Thymus (tissue), 11 donors: ENCODE measurements around the gene GNGT2. TPM values are rescaled to one million over a fixed set of nuclear protein-coding genes. Genes with fewer than 3 reads are reported as not detected.

Source experiments
- DNase-seq, 9 donors: peaks; one replicate each; pipeline ENCODE4 v3.0.0-alpha.2; 2013; ENCODE audit warnings: low spot score in 9 of 9, low read depth in 6 of 9, missing footprints in 1 of 9
- H3K27ac ChIP-seq, 2 donors: one replicate each; pipeline ENCODE4 v1.5.1; 2013; ENCODE audit warnings: control low read depth in 1 of 2, low read depth in 1 of 2, low read length in 1 of 2, mild to moderate bottlenecking in 1 of 2, moderate library complexity in 1 of 2
- H3K27me3 ChIP-seq, 2 donors: one replicate each; pipeline ENCODE4 v1.5.1; 2013; ENCODE audit warnings: low read length in 1 of 2; ENCODE audit not compliant: control insufficient read depth in 2 of 2, insufficient read depth in 1 of 2
- H3K36me3 ChIP-seq, 2 donors: one replicate each; pipeline ENCODE4 v1.5.1; 2013; ENCODE audit warnings: low read length in 1 of 2, mild to moderate bottlenecking in 1 of 2, moderate library complexity in 1 of 2; ENCODE audit not compliant: control insufficient read depth in 2 of 2, insufficient read depth in 2 of 2
- H3K4me1 ChIP-seq, 2 donors: one replicate each; pipeline ENCODE4 v1.5.1; 2013; ENCODE audit warnings: low read length in 2 of 2; ENCODE audit not compliant: control insufficient read depth in 2 of 2, insufficient read depth in 2 of 2
- H3K4me3 ChIP-seq, 2 donors: one replicate each; pipeline ENCODE4 v1.5.1; 2013; ENCODE audit warnings: low read length in 2 of 2, control low read depth in 1 of 2, mild to moderate bottlenecking in 1 of 2
- H3K9me3 ChIP-seq, 2 donors: one replicate each; pipeline ENCODE4 v1.5.1; 2013; ENCODE audit warnings: low read length in 1 of 2, mild to moderate bottlenecking in 1 of 2; ENCODE audit not compliant: control insufficient read depth in 2 of 2, insufficient read depth in 1 of 2
- WGBS: extraction: QIAGEN DNeasy Blood & Tissue Kit; methylation state at CpG from one replicate; pipeline ENCODE4 v1.1.7; 2013; 5-methylcytosine and 5-hydroxymethylcytosine counted together
- polyA plus RNA-seq: library from polyadenylated mRNA; stranded (reverse); fragments of 200-250 nt; gene quantifications from one replicate; pipeline ENCODE4 v1.2.3, GENCODE V29; 2013
- total RNA-seq: library from RNA; stranded (reverse); fragments of 120-200 nt; gene quantifications from one replicate; pipeline ENCODE4 v1.2.4, GENCODE V29; 2013
- donor health status: healthy.

Gene GNGT2
- total and polyA plus RNA-seq, 2 donors: 6.9 to 10.8 TPM

DNA sequence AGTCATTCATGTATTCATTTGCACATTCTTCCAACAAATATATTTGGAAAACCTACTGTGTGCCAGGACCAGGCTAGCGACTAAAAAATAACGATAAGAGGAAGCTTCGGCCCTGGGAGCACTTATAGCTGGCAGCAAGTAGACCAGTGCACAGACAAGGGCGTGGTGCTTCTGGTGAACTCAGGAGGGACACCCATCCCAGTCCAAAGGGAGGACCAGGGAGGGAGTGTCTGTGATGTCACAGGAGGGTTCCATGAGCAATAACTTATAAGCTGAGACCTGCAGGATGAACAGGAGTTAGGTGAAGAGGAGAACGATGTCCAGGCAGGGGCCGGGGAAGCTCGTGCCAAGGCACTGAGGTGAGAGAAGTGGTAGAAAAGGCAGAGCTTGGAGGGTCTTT lies 37.6 kb upstream of the GNGT2 start:
- no peak for DNase-seq
- no peaks in the 10 kb centered on the region for H3K9me3 ChIP-seq
- no peak overlapping the region for H3K27ac ChIP-seq
- H3K27me3 ChIP-seq: peaks cover 0 to 14% of the 10 kb centered on the region in 2 donors
- no peak overlapping the region for H3K4me3 ChIP-seq
- WGBS: 96% methylated on average over 7 of the region's 7 CpGs
- H3K36me3 ChIP-seq: no peaks in the 10 kb centered on the region
- no peaks in the 10 kb centered on the region for H3K4me1 ChIP-seq

DNA sequence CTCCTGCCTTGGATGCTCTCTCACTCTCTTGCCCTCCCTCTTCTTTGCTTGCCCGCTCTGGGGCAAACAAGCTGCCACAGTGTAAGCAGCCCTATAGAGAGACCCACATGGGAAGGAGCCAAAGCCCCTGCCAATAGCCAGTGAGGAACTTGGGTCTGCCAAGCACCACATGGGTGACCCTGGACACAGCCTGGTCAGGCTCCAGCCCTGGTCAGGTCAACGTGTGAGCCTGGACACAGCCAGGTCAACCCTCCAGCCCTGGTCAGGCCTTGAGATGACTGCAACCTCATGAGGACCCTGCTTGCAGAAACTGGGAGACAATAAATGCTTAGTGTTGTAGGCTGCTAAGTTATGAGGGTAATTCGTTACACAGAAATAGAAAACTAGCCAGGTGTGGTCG lies 34.5 kb upstream of the GNGT2 start:
- WGBS: 97% methylated on average over 4 of the region's 4 CpGs

DNA sequence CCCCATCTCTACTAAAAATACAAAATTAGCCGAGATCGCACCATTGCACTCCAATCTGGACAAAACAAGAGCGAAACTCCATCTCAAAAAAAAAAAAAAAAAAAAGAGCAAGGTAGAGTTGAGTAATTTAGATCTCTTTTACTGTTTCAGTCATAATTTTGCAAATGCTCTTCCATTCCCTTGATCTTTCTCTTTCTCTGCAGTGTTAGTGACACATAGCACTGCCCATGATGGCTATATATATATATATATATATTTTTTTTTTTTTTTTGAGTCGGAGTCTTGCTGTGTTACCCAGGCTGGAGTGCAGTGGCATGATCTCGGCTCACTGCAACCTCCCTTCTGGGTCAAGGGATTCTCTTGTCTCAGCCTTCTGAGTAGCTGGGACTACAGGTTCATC lies 32.4 kb upstream of the GNGT2 start:
- Histone ChIP-seq H3K9me3 (no peaks in the 10 kb centered on the region), H3K27ac (no peak overlapping the region), H3K36me3 (no peaks in the 10 kb centered on the region), H3K27me3 (peaks cover 0 to 6% of the 10 kb centered on the region in 2 donors), H3K4me3 (no peak overlapping the region), H3K4me1 (no peaks in the 10 kb centered on the region)
- WGBS: 93% methylated on average over 5 of the region's 5 CpGs
- no peak for DNase-seq

More for the DNA sequence above, 34.5 kb upstream of the GNGT2 start:
- no peak for DNase-seq
- no peaks in the 10 kb centered on the region for H3K36me3 ChIP-seq
- no peak overlapping the region for H3K27ac ChIP-seq
- no peaks in the 10 kb centered on the region for H3K9me3 ChIP-seq
- peaks cover 0 to 14% of the 10 kb centered on the region in 2 donors for H3K27me3 ChIP-seq
- no peaks in the 10 kb centered on the region for H3K4me1 ChIP-seq
- H3K4me3 ChIP-seq: no peak overlapping the region

DNA sequence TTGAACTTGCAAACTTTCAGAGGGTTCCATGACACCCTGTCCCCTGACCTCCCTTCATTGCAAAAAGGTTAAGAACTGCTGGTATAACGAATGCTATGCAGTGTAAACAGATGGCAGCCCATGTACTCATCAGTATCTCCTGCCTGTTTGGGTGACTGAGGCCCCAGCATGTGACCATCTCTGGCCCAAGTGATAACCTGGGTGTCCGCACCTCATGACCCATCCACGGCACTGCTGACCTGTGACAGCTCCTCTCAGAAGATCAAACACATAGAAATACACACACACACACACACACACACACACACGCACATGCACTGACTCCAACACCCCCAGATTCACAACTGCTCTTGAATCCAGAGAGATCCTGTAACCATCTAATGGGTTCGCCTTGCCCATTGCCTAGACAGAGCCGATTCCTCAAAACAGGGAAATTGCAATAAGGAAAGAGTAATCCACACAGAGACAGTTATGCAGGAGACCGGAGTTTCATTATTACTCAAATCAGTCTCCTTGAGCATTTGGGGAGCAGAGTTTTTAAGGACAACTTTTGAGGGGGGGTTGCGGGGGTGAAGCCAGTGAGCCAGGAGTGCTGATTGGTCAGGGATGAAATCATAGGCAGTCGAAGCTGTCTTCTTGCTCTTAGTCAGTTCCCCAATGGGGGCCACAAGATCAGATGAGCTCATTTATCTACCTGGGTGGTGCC lies 31.5 kb upstream of the GNGT2 start:
- no peak for DNase-seq
- Histone ChIP-seq H3K27me3 (peaks cover 0 to 9% of the 10 kb centered on the region in 2 donors), H3K4me3 (no peak overlapping the region), H3K4me1 (no peaks in the 10 kb centered on the region), H3K9me3 (no peaks in the 10 kb centered on the region), H3K36me3 (no peaks in the 10 kb centered on the region), H3K27ac (no peak overlapping the region)
- WGBS: 94% methylated on average over 9 of the region's 9 CpGs

DNA sequence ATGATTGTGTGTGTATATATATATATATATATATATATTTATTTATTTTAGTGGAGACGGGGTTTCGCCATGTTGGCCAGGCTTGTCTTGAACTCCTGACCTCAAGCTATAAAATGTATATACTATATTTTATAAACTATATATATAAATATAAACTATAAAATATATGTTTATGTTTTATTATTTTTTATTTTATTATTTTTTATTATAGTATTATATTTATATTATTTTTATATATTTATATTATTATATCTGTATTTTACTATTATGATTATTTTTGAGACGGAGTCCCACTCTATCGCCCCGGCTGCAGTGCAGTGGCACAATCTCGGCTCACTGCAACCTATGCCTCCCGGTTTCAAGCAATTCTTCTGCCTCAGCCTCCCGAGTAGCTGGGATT lies 30.7 kb upstream of the GNGT2 start:
- Histone ChIP-seq H3K4me3 (no peak overlapping the region), H3K4me1 (no peaks in the 10 kb centered on the region), H3K36me3 (no peaks in the 10 kb centered on the region), H3K27ac (no peak overlapping the region), H3K9me3 (no peaks in the 10 kb centered on the region), H3K27me3 (peaks cover 0 to 10% of the 10 kb centered on the region in 2 donors)
- DNase-seq: no peak
- 97% methylated on average over 8 of the region's 8 CpGs for WGBS

DNA sequence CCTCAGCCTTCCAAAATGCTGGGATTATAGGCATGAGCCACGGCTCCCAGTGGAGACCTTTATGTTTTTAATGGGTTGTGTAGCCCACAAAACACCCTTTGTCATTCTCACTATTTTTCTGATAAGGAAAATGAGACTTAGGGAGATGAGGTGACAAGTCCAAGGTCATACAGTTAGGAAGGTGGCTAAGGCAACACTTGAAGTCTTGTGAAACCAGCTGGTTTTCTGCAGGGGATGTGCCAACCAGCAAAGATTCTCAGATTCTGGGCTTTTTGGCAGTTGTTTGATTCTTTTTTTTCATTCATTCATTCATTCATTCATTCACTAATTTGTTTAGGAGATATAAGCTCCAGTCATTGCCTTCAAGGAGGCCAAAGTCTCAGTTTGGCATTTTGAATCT lies 30.2 kb upstream of the GNGT2 start:
- Histone ChIP-seq H3K36me3 (no peaks in the 10 kb centered on the region), H3K4me1 (no peaks in the 10 kb centered on the region), H3K4me3 (no peak overlapping the region), H3K27ac (no peak overlapping the region), H3K9me3 (no peaks in the 10 kb centered on the region), H3K27me3 (peaks cover 0 to 13% of the 10 kb centered on the region in 2 donors)
- 76% methylated on average over 1 of the region's 1 CpG for WGBS
- DNase-seq: no peak

DNA sequence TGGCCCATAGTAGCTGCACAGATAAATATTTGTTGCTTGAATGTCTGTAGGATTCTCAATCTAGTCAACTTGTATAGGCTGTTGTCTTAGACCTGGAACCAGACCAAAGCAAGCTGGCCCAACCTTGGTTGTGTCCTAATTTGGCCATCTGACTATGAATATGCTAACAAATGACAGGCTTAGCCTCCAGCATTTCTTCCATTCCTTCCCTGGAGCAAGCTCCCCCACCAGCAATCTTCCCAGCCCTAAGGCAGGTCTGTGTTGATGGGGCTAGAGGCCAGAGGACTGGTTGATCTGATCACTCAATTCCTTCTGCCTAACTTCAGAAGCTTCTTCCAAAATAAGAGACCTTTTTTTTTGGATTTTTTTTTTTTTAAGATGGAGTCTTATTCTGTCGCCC lies 29.6 kb upstream of the GNGT2 start:
- Histone ChIP-seq H3K4me1 (no peaks in the 10 kb centered on the region), H3K27ac (no peak overlapping the region), H3K27me3 (peaks cover 0 to 13% of the 10 kb centered on the region in 2 donors), H3K4me3 (no peak overlapping the region), H3K36me3 (no peaks in the 10 kb centered on the region), H3K9me3 (no peaks in the 10 kb centered on the region)
- no peak for DNase-seq
- 100% methylated on average over 1 of the region's 1 CpG for WGBS

DNA sequence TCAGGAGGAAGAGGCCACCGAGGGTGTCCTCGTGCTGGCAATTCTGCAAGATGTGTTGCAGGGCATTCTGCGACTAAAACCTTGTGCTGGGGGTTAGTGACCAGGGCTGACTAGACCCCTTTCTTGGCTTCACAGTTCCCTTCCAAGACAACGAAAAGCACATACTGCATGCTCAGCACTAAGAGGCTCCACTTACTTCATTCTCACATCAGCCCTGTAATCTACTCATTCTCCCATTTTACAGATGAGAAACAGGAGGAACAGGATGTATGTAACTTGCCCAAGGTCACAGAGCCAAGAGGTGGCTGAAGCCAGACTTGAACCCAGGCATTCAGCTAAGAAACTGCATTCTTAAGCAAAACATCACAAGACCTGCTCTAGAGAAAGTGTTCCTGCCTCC lies 25.5 kb upstream of the GNGT2 start:
- 90% methylated on average over 4 of the region's 4 CpGs for WGBS
- H3K27me3 ChIP-seq: peaks cover 11 to 39% of the 10 kb centered on the region in 2 donors
- peaks cover 3 to 6% of the 10 kb centered on the region in 2 donors for H3K4me1 ChIP-seq
- H3K4me3 ChIP-seq: no peak overlapping the region
- H3K27ac ChIP-seq: no peak overlapping the region
- no peaks in the 10 kb centered on the region for H3K9me3 ChIP-seq
- DNase-seq: no peak
- H3K36me3 ChIP-seq: no peaks in the 10 kb centered on the region

DNA sequence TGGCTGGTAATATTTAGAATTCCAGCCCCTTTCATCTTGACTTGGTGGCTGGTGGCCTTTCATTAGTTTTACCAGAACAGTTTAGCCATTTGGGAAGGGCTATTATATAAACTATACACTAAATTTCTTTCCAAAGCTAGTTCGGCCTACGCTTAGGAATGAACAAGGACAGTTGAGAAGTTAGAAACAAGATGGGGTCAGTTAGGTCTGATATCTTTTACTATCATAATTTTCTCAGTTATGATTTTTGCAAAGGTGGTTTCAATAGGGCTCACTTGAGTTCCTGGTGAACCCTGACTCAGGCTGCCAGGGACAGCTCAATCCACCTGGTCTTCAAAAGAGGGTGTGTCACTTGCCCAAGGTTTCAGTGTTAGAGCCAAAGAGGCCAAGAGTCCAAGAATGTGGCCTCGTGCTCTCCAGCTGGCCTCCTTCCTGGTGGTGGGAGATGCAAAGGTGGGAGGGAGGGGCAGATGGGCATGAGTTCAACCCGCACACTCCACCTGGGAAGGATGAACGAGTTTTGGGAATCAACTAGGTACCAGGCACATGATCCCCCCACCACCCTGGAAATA lies 24.2 kb upstream of the GNGT2 start:
- no peak overlapping the region for H3K27ac ChIP-seq
- peaks cover 5 to 13% of the 10 kb centered on the region in 2 donors for H3K4me1 ChIP-seq
- H3K36me3 ChIP-seq: no peaks in the 10 kb centered on the region
- no peak overlapping the region for H3K4me3 ChIP-seq
- 97% methylated on average over 5 of the region's 5 CpGs for WGBS
- H3K9me3 ChIP-seq: no peaks in the 10 kb centered on the region
- peaks cover 23 to 50% of the 10 kb centered on the region in 2 donors for H3K27me3 ChIP-seq
- DNase-seq: no peak
